Hematopoietic multipotent progenitor cell treated with erythropoietin and hydrocortisone succinate and interleukin-3 and kit ligand, for 8 days (in vitro differentiated cells): ENCODE results near the gene TDRKH.
"Not testable (repeated sequence)": the region's sequence is repeated elsewhere in the genome, so short reads cannot be mapped to it uniquely, and the experiment has no call there.

Source experiments
- DNase-seq: peaks from one replicate; pipeline ENCODE4 v3.0.0-alpha.2; 2015

TDRKH gene

GRCh38 chr1:151801310-151801820 lies 11.1 kb upstream of the TDRKH start:
- no peak for DNase-seq

GRCh38 chr1:151800830-151801229 lies 10.5 kb upstream of the TDRKH start:
- DNase-seq, result no peak

- DNase-seq, result no peak
Observed at GRCh38 chr1:151799179-151800022, 9.1 kb upstream of the TDRKH start.

- DNase-seq, result no peak
Observed at GRCh38 chr1:151798571-151798970, 8.3 kb upstream of the TDRKH start.

- DNase-seq, result peak; percentile 25
Observed at GRCh38 chr1:151790940-151791651, 796 bp upstream of the TDRKH start.

- no peak for DNase-seq
Observed at GRCh38 chr1:151787689-151788088, 2.6 kb downstream of the TDRKH start.

GRCh38 chr1:151783796-151784195 lies 6.5 kb downstream of the TDRKH start:
- no peak for DNase-seq

GRCh38 chr1:151782741-151783140 lies 7.6 kb downstream of the TDRKH start:
- no peak for DNase-seq

- DNase-seq, result not testable (repeated sequence)
Observed at GRCh38 chr1:151782026-151782425, 8.3 kb downstream of the TDRKH start.

GRCh38 chr1:151780736-151781135 lies 9.6 kb downstream of the TDRKH start:
- DNase-seq, result not testable (repeated sequence)

- DNase-seq, result no peak
Observed at GRCh38 chr1:151779852-151780251, 10.4 kb downstream of the TDRKH start.

- no peak for DNase-seq
Observed at GRCh38 chr1:151777317-151777716, 13.0 kb downstream of the TDRKH start.

GRCh38 chr1:151776665-151777062 lies 13.6 kb downstream of the TDRKH start:
- no peak for DNase-seq

- DNase-seq, result peak; percentile 54
Observed at GRCh38 chr1:151775894-151776664, 14.2 kb downstream of the TDRKH start.

- peak; percentile 88 for DNase-seq
Observed at GRCh38 chr1:151774256-151774922, 15.9 kb downstream of the TDRKH start.

GRCh38 chr1:151773702-151774101 lies 16.6 kb downstream of the TDRKH start:
- DNase-seq, result no peak

GRCh38 chr1:151769270-151769669 lies 21.0 kb downstream of the TDRKH start:
- DNase-seq, result not testable (repeated sequence)

GRCh38 chr1:151768351-151769066 lies 21.8 kb downstream of the TDRKH start:
- DNase-seq, result not testable (repeated sequence)

- no peak for DNase-seq
Observed at GRCh38 chr1:151763990-151764389, 26.3 kb downstream of the TDRKH start.

GRCh38 chr1:151762941-151763921 lies 27.1 kb downstream of the TDRKH start, which contains the start of gene MRPL9:
MRPL9 (minus strand) TSS chr1:151763496; CDS start chr1:151763479, 17 bp downstream.
- peak; percentile 85 for DNase-seq
